A375 (cell line): Measurements from ENCODE around the gene TMSB10. TPM values are rescaled to one million over a fixed set of nuclear protein-coding genes. Genes with fewer than 3 reads are reported as not detected.

Source experiments
- total RNA-seq: library from RNA; depleted of rRNA; stranded (reverse); fragments of >200 nt; shearing (Covaris generic); gene quantifications from 2 replicates; pipeline ENCODE4 v1.2.3, GENCODE V29; 2014; rRNA removed

The TMSB10 gene
- 5,819 and 7,729 TPM in 2 replicates for total RNA-seq

GRCh38 chr2:84905181-84906107 lies at the start of gene TMSB10:
Gene TMSB10, plus strand, starts transcription at chr2:84905656.

DNA sequence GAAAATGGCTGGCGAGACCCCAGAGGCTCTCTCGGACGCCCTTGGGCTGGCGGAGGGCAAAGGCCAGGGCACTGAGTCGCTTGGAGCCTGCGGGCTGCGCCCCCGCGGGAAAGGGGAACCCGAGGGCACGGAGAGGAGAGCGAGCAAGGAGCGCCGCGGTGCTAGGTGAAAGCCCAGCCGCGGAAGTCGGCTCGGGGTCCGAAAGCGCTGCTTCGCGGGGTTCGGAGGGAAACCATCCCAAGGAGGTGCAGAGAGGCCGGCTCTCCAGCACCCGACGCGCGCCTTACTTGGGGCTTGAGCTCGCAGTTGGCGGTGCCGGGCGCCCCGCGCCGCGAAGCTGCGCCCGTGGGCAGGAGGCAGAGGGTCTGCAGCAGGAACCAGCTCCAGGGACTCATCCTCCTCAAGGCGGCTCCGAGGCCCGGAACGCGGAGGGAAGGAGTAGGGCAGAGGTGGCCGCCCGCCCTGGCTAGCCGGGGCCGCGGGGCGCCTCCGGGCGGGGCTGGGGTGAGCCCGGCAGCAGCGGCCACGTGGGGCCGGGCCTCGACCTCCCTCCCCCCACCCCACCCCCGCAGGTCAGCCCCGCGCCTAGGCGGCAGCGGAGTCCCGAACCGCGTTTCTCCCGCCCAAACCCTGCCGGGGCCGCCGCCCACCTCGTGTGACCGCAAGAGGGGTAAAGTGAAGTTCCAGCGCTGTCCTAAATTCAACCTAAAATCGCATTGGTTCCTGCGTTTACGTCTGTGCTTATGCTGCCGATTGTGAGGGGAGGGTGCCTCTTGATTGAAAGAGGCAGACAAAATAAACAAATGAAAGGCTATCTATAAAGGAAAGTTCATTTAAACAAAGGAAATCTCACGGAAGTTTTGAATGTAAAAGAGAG lies 24.6 kb upstream of the TMSB10 start, which contains the start of gene TRABD2A:
Gene TRABD2A (minus strand): TSS at position 440 of the 877 bp plus-strand sequence. CDS start 45 bp downstream, at position 395.

Other genes with a start within 250 kb of the TMSB10 start
- 3.2 and 4.0 TPM in 2 replicates for gene TRABD2A, start 24.6 kb upstream of the TMSB10 start, total RNA-seq
- gene KCMF1, start 65.5 kb downstream of the TMSB10 start, total RNA-seq: 36.6 and 51.5 TPM in 2 replicates
- gene TCF7L1, start 227.7 kb downstream of the TMSB10 start, total RNA-seq: 0.16 TPM in 1 of 2 replicates, not detected in the other